K562 (cell line): ENCODE data around the gene C4orf50. TPM values are rescaled to one million over a fixed set of nuclear protein-coding genes. Genes with fewer than 3 reads are reported as not detected.

ENCODE experiments used
- ATAC-seq: fragments of 200-7000 bp; cut with Tn5 transposase; 3 replicates; pipeline ENCODE4 v1.9.1; 2020; ENCODE audit warnings: moderate library complexity
- BruUV-seq: library from RNA; stranded (reverse); fragments of 400-500 nt; replicated peaks from 2 replicates; lab custom pipeline; 2021; lab: Mats Ljungman, UMichigan
- CTCF ChIA-PET: fragments of 300-600 bp; formaldehyde crosslinking; extraction: SDS; loops from one replicate; lab custom pipeline; 2021; ENCODE audit warnings: low intra/inter-chr PET ratio; lab: Yijun Ruan, JAX
- POLR2A ChIA-PET: fragments of 300-600, 350-650 bp; sonication (Branson Sonifier 250); formaldehyde crosslinking; extraction: SDS; loops from one replicate; lab custom pipeline; 2021; ENCODE audit warnings: antibody characterized with exemption, inconsistent platforms; lab: Yijun Ruan, JAX
- DNase-seq, 4 experiments: peaks; one replicate each; pipeline versions ENCODE4 v3.0.0 to v3.0.0-alpha.2; 2011 to 2018; ENCODE audit warnings: low spot score in 3 of 4, mixed read lengths in 3 of 4; ENCODE audit errors: extremely low read depth in 1 of 4
- FAIRE-seq: peaks from 2 replicates; lab custom pipeline; 2011; peaks lifted over from hg19 to GRCh38; lab: Jason Lieb, UNC
- H2AFZ ChIP-seq: 2 replicates; pipeline ENCODE4 v1.6.0; 2011; ENCODE audit warnings: low read depth, low read length, control low read depth, inconsistent platforms
- H3K27ac ChIP-seq: fragments of 200-600 bp; 3 replicates; pipeline ENCODE4 v1.8.0; 2011; ENCODE audit warnings: low read depth, mild to moderate bottlenecking, control low read depth, inconsistent platforms, low read length, moderate library complexity, mixed read lengths; ENCODE audit errors: extremely low read depth
- H3K27me3 ChIP-seq, 2 experiments: fragments of 300-600 bp in 1 of 2; 2 replicates in 1 of 2; 3 replicates in 1 of 2; pipeline versions ENCODE4 v1.6.0 to v1.8.0; 2011; ENCODE audit warnings: inconsistent platforms in 2 of 2, low read length in 2 of 2, mild to moderate bottlenecking in 1 of 2, mixed read lengths in 1 of 2, moderate library complexity in 1 of 2; ENCODE audit not compliant: control insufficient read depth in 2 of 2, insufficient read depth in 2 of 2
- H3K36me3 ChIP-seq: fragments of 300-600 bp; 3 replicates; pipeline ENCODE4 v1.8.0; 2011; ENCODE audit warnings: mild to moderate bottlenecking, low read length, inconsistent platforms; ENCODE audit not compliant: control insufficient read depth, insufficient read depth
- H3K4me1 ChIP-seq, 2 experiments: fragments of 200-600 bp in 1 of 2; replicated peaks in 1 of 2; 2 replicates in 1 of 2; 3 replicates in 1 of 2; pipeline versions ENCODE4 v1.5.1 to v1.8.0; 2011; ENCODE audit warnings: inconsistent platforms in 2 of 2, low read length in 2 of 2, mild to moderate bottlenecking in 1 of 2, mixed read lengths in 1 of 2, moderate library complexity in 1 of 2; ENCODE audit not compliant: control insufficient read depth in 2 of 2, insufficient read depth in 2 of 2
- H3K4me2 ChIP-seq: 2 replicates; pipeline ENCODE4 v1.6.1; 2011; ENCODE audit warnings: low read length, control low read depth, inconsistent platforms, mixed read lengths; ENCODE audit not compliant: insufficient read depth
- H3K4me3 ChIP-seq: fragments of 200-600 bp; sonication (generic), shearing (Covaris generic); 2 replicates; pipeline ENCODE4 v1.5.1; 2016; ENCODE audit warnings: control low read depth, inconsistent platforms
- H3K79me2 ChIP-seq: fragments of 200-600 bp; 3 replicates; pipeline ENCODE4 v1.8.0; 2011; ENCODE audit warnings: low read length, inconsistent platforms; ENCODE audit not compliant: control insufficient read depth, insufficient read depth
- H3K9ac ChIP-seq, 2 experiments: 2 replicates each; pipeline versions ENCODE4 v1.6.0 to v1.6.1; 2011; ENCODE audit warnings: low read depth in 2 of 2, low read length in 2 of 2, control low read depth in 1 of 2, inconsistent platforms in 1 of 2, mild to moderate bottlenecking in 1 of 2, mixed read lengths in 1 of 2; ENCODE audit not compliant: insufficient read depth in 1 of 2
- H3K9me1 ChIP-seq: one replicate; pipeline ENCODE4 v1.6.0; 2011; ENCODE audit warnings: inconsistent platforms, mild to moderate bottlenecking, low read length, moderate library complexity; ENCODE audit not compliant: control insufficient read depth, insufficient read depth
- H3K9me3 ChIP-seq: replicated peaks from 2 replicates; pipeline ENCODE4 v1.5.1; 2011; ENCODE audit warnings: low read depth, low read length, inconsistent platforms; ENCODE audit not compliant: control insufficient read depth, insufficient read depth
- H4K20me1 ChIP-seq: replicated peaks from 2 replicates; pipeline ENCODE4 v1.6.1; 2011; ENCODE audit warnings: low read length, inconsistent platforms, mixed read lengths; ENCODE audit not compliant: control insufficient read depth, insufficient read depth
- CBFB ChIP-seq: sonication (generic); formaldehyde crosslinking; IDR thresholded peaks from 2 replicates; pipeline ENCODE4 v1.4.0; 2020; ENCODE audit warnings: mild to moderate bottlenecking, missing genetic modification reagents
- CCNT2 ChIP-seq: IDR thresholded peaks from 2 replicates; pipeline ENCODE4 v1.6.1; 2011; ENCODE audit warnings: borderline replicate concordance, low read depth, mild to moderate bottlenecking, moderate library complexity, mixed read lengths, low read length; ENCODE audit not compliant: insufficient read length; ENCODE audit errors: extremely low read depth
- NBN ChIP-seq: fragments of 450-650 bp; IDR thresholded peaks from 2 replicates; pipeline ENCODE4 v1.6.1; 2016; ENCODE audit warnings: low read depth, mild to moderate bottlenecking
- NCOR1 ChIP-seq: fragments of 450-650 bp; IDR thresholded peaks from 2 replicates; pipeline ENCODE4 v1.6.1; 2016; ENCODE audit warnings: mild to moderate bottlenecking, moderate library complexity
- PHF21A ChIP-seq: fragments of 450-650 bp; IDR thresholded peaks from 2 replicates; pipeline ENCODE4 v1.6.1; 2017; ENCODE audit warnings: low read depth, borderline replicate concordance
- SETDB1 ChIP-seq: IDR thresholded peaks from one replicate; pipeline ENCODE4 v1.6.1; 2012; ENCODE audit warnings: low read length, control low read depth, inconsistent platforms
- SIN3B ChIP-seq: fragments of 450-650 bp; IDR thresholded peaks from 2 replicates; pipeline ENCODE4 v1.6.1; 2017; ENCODE audit warnings: low read depth, mild to moderate bottlenecking, moderate library complexity
- SMAD4 ChIP-seq: fragments of 250-450 bp; sonication (Bioruptor Pico); conservative IDR thresholded peaks from 2 replicates; pipeline ENCODE4 v1.8.0; 2021; ENCODE audit warnings: inconsistent platforms, mild to moderate bottlenecking, moderate library complexity
- TSC22D4 ChIP-seq: fragments of 450-650 bp; IDR thresholded peaks from 2 replicates; pipeline ENCODE4 v1.6.1; 2016; ENCODE audit warnings: missing genetic modification characterization, missing biosample characterization, control low read depth
- XRCC4 ChIP-seq: IDR thresholded peaks from one replicate; pipeline ENCODE4 v1.6.1; 2011; ENCODE audit not compliant: insufficient read depth, insufficient read length; ENCODE audit errors: extremely low read depth
- WGBS: fragments of 100-300 bp; shearing (Covaris generic); methylation state at CpG from one replicate; pipeline ENCODE4 v1.1.6; 2016; ENCODE audit warnings: low coverage, mixed read lengths; ENCODE audit not compliant: insufficient coverage; ENCODE audit errors: missing lambda C conversion rate; 5-methylcytosine and 5-hydroxymethylcytosine counted together
- in situ Hi-C: fragments of 300-500 bp; cut with MboI; formaldehyde crosslinking; loops from 4 replicates; pipeline ENCODE4 v1.15.0; 2018; ENCODE audit warnings: inconsistent platforms, mixed read lengths
- intact Hi-C: fragments of 100-400 bp; cut with micrococcal nuclease; formaldehyde crosslinking; loops from 2 replicates; pipeline ENCODE4 v1.14.2; 2022
- polyA plus RNA-seq, 8 experiments: library from polyadenylated mRNA; depleted of rRNA in 4 of 8; stranded (reverse) in 5 of 8; unstranded in 3 of 8; fragments of >200 nt; fragmentation: Nextera tagmentation in 2 of 8; fragmentation: Illumina TruSeq in 1 of 8; extraction: Ambion mirVana in 2 of 8; extraction: Trizol in 1 of 8; gene quantifications; 2 replicates each; pipeline versions ENCODE4 v1.2.1 to v1.2.3, GENCODE V29; 2011 to 2014; ENCODE audit warnings: inconsistent platforms in 1 of 8, missing spikeins in 1 of 8
- total RNA-seq, 7 experiments: library from RNA; depleted of rRNA in 6 of 7; stranded (reverse); fragments of >200 nt in 6 of 7; fragmentation: Illumina TruSeq in 2 of 7; extraction: Trizol in 2 of 7; gene quantifications; 2 replicates each; pipeline versions ENCODE4 v1.2.1 to v1.2.3, GENCODE V29; 2011 to 2021; ENCODE audit warnings: low replicate concordance in 1 of 7
- TF ChIP-seq, protein P1 (sequence below): fragments of 200-800 bp; sonication (Bioruptor generic); IDR thresholded peaks from 2 replicates; pipeline ENCODE4 v1.6.1; 2016; ENCODE audit warnings: missing genetic modification characterization, missing compliant biosample characterization
- TF ChIP-seq, protein P2 (sequence below): fragments of 250-450 bp; sonication (Bioruptor Pico); IDR thresholded peaks from 2 replicates; pipeline ENCODE4 v1.8.0; 2021; ENCODE audit warnings: borderline replicate concordance, mild to moderate bottlenecking, moderate library complexity; ENCODE audit not compliant: poor library complexity, severe bottlenecking
- TF ChIP-seq, protein P3 (sequence below): fragments of 250-450 bp; sonication (Bioruptor Pico); IDR thresholded peaks from 2 replicates; pipeline ENCODE4 v1.8.0; 2021; ENCODE audit warnings: moderate library complexity, mild to moderate bottlenecking, inconsistent platforms

The C4orf50 gene
- total and polyA plus RNA-seq, 9 of the 15 experiments (the other 6 are each of a cell fraction or from before 2014, with no cell fraction given), result not detected

DNA sequence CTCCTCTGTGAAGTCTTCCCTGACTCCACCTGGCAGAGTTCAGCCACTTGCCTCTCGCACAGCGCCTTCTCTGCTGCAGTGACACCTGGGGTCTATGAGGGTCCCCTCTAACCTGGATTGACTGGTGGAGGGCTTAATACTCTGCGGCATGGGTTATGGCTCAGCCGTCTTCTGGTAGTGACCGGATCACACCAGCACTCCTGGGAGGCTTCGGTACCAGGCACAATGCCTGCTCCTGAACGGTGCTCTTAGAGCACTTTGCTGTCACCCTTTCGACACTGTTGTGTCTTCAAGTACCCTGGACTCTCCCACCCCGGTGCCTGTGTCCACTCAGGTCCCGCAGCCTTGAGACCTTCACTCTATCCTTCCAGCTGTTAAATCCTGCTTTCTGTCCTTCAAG, 50.0 kb downstream of the C4orf50 start (continued):
- TF ChIP-seq, protein P1, sequence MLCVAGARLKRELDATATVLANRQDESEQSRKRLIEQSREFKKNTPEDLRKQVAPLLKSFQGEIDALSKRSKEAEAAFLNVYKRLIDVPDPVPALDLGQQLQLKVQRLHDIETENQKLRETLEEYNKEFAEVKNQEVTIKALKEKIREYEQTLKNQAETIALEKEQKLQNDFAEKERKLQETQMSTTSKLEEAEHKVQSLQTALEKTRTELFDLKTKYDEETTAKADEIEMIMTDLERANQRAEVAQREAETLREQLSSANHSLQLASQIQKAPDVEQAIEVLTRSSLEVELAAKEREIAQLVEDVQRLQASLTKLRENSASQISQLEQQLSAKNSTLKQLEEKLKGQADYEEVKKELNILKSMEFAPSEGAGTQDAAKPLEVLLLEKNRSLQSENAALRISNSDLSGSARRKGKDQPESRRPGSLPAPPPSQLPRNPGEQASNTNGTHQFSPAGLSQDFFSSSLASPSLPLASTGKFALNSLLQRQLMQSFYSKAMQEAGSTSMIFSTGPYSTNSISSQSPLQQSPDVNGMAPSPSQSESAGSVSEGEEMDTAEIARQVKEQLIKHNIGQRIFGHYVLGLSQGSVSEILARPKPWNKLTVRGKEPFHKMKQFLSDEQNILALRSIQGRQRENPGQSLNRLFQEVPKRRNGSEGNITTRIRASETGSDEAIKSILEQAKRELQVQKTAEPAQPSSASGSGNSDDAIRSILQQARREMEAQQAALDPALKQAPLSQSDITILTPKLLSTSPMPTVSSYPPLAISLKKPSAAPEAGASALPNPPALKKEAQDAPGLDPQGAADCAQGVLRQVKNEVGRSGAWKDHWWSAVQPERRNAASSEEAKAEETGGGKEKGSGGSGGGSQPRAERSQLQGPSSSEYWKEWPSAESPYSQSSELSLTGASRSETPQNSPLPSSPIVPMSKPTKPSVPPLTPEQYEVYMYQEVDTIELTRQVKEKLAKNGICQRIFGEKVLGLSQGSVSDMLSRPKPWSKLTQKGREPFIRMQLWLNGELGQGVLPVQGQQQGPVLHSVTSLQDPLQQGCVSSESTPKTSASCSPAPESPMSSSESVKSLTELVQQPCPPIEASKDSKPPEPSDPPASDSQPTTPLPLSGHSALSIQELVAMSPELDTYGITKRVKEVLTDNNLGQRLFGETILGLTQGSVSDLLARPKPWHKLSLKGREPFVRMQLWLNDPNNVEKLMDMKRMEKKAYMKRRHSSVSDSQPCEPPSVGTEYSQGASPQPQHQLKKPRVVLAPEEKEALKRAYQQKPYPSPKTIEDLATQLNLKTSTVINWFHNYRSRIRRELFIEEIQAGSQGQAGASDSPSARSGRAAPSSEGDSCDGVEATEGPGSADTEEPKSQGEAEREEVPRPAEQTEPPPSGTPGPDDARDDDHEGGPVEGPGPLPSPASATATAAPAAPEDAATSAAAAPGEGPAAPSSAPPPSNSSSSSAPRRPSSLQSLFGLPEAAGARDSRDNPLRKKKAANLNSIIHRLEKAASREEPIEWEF (CRISPR knock-in tag), result no peak
- TF ChIP-seq, protein P2, sequence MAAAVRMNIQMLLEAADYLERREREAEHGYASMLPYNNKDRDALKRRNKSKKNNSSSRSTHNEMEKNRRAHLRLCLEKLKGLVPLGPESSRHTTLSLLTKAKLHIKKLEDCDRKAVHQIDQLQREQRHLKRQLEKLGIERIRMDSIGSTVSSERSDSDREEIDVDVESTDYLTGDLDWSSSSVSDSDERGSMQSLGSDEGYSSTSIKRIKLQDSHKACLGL (CRISPR knock-in tag), result no peak
- TF ChIP-seq CBFB (CRISPR knock-in tag), result no peak

DNA sequence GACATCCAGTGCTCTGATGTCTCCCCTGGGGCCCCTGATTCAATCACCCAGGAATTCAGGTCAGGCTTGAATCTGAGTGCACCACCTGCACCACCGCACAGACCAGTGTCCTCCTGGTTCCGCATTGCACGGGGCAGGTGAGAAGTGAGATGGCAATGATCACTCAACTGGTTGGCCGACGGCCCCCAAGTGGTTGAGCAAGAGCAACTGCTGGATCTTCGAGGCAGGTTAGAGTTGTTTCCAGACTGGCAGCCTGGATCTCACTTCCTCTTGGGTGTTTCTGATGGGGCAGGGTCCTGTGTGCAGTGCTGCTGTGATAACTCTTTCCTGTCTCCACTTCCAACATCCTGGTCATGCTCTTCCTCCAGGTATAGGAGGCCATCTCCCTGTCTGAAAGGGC, 50.4 kb downstream of the C4orf50 start:
- no peaks in the 10 kb centered on the region for H4K20me1 ChIP-seq
- in situ Hi-C loops (no loop called here), intact Hi-C loops (no loop called here)
- no peaks in the 10 kb centered on the region for H3K4me1 ChIP-seq
- CTCF ChIA-PET, result no interaction called here
- no peaks in the 10 kb centered on the region for H3K9me3 ChIP-seq
- H3K27ac ChIP-seq, result no peak overlapping the region
- 1% methylated on average over 6 of the region's 6 CpGs for WGBS
- DNase-seq, result no peak
- no peaks in the 10 kb centered on the region for H3K9me1 ChIP-seq
- no peak for ATAC-seq
- BruUV-seq, result no TSS peak
- H3K79me2 ChIP-seq, result no peaks in the 10 kb centered on the region
- no peak overlapping the region for H2AFZ ChIP-seq
- H3K27me3 ChIP-seq, result peaks cover 0 to 40% of the 10 kb centered on the region in 2 experiments; a peak in 4 of 5 replicates
- H3K9ac ChIP-seq, result no peak overlapping the region
- no peak overlapping the region for H3K4me2 ChIP-seq
- POLR2A ChIA-PET, result interaction anchor here (0.8 kb wide), 1 partner anchor 28 kb away, joined by 3 read pairs; no protein-coding TSS in a partner anchor
- H3K4me3 ChIP-seq, result no peak overlapping the region
- no peaks in the 10 kb centered on the region for H3K36me3 ChIP-seq
- no peak for FAIRE-seq
- TF ChIP-seq TSC22D4 (no peak), PHF21A (no peak), SIN3B (no peak), SETDB1 (no peak), CCNT2 (no peak), NBN (no peak), NCOR1 (no peak), SMAD4 (no peak), XRCC4 (no peak)
- TF ChIP-seq, protein P3, sequence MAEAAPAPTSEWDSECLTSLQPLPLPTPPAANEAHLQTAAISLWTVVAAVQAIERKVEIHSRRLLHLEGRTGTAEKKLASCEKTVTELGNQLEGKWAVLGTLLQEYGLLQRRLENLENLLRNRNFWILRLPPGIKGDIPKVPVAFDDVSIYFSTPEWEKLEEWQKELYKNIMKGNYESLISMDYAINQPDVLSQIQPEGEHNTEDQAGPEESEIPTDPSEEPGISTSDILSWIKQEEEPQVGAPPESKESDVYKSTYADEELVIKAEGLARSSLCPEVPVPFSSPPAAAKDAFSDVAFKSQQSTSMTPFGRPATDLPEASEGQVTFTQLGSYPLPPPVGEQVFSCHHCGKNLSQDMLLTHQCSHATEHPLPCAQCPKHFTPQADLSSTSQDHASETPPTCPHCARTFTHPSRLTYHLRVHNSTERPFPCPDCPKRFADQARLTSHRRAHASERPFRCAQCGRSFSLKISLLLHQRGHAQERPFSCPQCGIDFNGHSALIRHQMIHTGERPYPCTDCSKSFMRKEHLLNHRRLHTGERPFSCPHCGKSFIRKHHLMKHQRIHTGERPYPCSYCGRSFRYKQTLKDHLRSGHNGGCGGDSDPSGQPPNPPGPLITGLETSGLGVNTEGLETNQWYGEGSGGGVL (CRISPR knock-in tag), result no peak
